ENCODE data around the gene FARS2. TPM values are rescaled to one million over a fixed set of nuclear protein-coding genes. Genes with fewer than 3 reads are reported as not detected.

Gene FARS2
- total and polyA plus RNA-seq, 2 of the 13 experiments (the other 11 are each of a cell fraction or from before 2014, with no cell fraction given): 15.4 to 26.0 TPM

DNA sequence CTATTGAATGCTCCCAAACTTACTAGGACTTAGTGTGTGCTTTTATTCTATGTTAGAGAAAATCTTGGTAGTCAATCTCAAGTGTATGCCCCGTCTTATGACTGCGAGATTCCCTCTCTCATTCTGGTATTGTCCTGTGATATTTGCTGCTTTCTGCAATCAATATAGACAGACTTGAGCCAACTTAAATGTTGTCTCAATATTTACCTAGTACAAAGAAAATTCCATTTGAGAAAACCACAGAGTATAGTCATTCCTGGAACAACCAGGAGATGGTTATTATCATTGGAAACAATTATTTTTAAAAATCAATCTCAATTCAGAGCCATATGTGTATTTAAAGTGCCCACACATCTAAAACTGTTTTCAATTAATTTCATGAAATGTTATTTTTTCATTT, 415.4 kb downstream of the FARS2 start:
- POLR2A ChIA-PET: no interaction called here

DNA sequence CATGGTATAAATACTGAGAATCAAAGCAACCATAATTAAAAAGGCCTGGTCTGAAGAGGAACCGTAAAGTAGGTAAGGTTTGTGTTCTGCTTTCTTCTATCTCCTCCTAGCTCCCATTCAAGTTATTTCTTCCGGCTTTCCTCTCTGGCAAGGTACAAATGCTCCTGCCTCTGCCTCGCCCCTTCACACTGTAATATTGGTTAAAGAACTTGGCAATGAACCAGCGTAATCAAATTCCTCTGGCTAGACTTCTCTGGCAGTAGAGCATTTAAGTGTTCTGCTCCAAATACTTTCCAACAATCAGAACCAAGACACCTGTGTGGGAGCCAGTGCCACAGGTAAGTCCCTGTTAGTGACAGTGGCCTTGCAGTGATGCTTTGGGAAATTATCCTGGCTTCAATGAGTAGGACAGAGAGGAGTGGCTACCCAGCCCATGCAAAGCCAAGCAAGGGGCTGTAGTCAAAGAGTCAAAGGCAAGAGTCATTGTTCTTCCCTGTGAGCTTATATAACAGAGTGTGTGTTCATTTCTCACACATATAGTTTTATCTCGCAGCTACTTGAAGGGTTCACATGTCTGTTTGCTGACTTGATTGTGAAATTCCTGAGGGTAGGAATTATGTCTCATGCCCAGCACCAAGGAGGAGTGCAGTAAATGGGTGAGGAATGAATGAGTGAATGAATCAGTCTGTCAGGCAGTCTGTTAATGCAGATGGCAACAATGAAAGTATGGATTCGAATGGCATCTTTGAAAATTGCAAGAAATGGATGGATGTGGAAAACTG, 416.1 kb downstream of the FARS2 start:
- CTCF ChIA-PET (ENCODE audit: low intra/inter-chr PET ratio, low total read pairs): no interaction called here
- H4K20me1 ChIP-seq (ENCODE audit: insufficient read depth, low read length): no peaks in the 10 kb centered on the region
- DNase-seq (ENCODE audit: low spot score) (no peak), ATAC-seq (no peak), FAIRE-seq (no peak)
- no peak overlapping the region for H3K4me2 ChIP-seq (ENCODE audit: low read depth, low read length)
- 95% methylated on average over 6 of the region's 6 CpGs for WGBS (ENCODE audit: low lambda C conversion rate)
- TF ChIP-seq ATF7 (IDR thresholded peaks at IDR 0.05) (no peak), ATF7 (CRISPR knock-in tag; IDR thresholded peaks at IDR 0.05) (no peak), CREM (IDR thresholded peaks at IDR 0.05) (no peak), CREM (CRISPR knock-in tag; IDR thresholded peaks at IDR 0.05) (no peak), CEBPB (IDR thresholded peaks at IDR 0.05; ENCODE audit: borderline replicate concordance, low read depth, low read length) (peak; percentile 41; the same call in 1 of the 2 replicates), ZKSCAN1 (IDR thresholded peaks at IDR 0.05; ENCODE audit: low read length) (no peak), ZNF7 (CRISPR knock-in tag; IDR thresholded peaks at IDR 0.05) (no peak), CREBL2 (CRISPR knock-in tag; IDR thresholded peaks at IDR 0.05; ENCODE audit: borderline replicate concordance) (no peak), ZNF746 (CRISPR knock-in tag; IDR thresholded peaks at IDR 0.05) (no peak)
- intact Hi-C loops (cut with micrococcal nuclease; ENCODE audit: unreplicated experiment) (no loop called here), in situ Hi-C loops (cut with HindIII; ENCODE audit: extremely low pct_ligation_motif_present, low pct_unique_long_range_greater_than_20kb) (no loop called here)
- no TSS peak for BruUV-seq (replicated peaks)
- no peak overlapping the region for H3K27ac ChIP-seq (ENCODE audit: extremely low read length, insufficient read depth, low read length)
- H3K4me3 ChIP-seq (replicated peaks in 1 of 3; ENCODE audit: insufficient read depth in 1 of 3, low read depth in 2 of 3, low read length in 3 of 3): no peak overlapping the region
- no peaks in the 10 kb centered on the region for H3K4me1 ChIP-seq (ENCODE audit: insufficient read depth, low read length)
- H3K9me3 ChIP-seq (ENCODE audit: low read length): no peaks in the 10 kb centered on the region
- no peaks in the 10 kb centered on the region for H3K36me3 ChIP-seq (replicated peaks in 1 of 2; ENCODE audit: control insufficient read depth in 1 of 2, insufficient read depth in 2 of 2, low read length in 2 of 2)
- H3K79me2 ChIP-seq (ENCODE audit: insufficient read depth, low read length): no peaks in the 10 kb centered on the region
- no peak overlapping the region for H3K9ac ChIP-seq (ENCODE audit: insufficient read depth, low read depth, low read length)
- H2AFZ ChIP-seq (ENCODE audit: low read length): no peak overlapping the region
- POLR2A ChIA-PET: no interaction called here
- no peaks in the 10 kb centered on the region for H3K27me3 ChIP-seq (ENCODE audit: control insufficient read depth in 1 of 2, insufficient read depth in 2 of 2, low read length in 2 of 2)

More for the DNA sequence above, 415.4 kb downstream of the FARS2 start:
- H3K9me3 ChIP-seq (ENCODE audit: low read length): no peaks in the 10 kb centered on the region
- no peaks in the 10 kb centered on the region for H4K20me1 ChIP-seq (ENCODE audit: insufficient read depth, low read length)
- H3K27me3 ChIP-seq (ENCODE audit: control insufficient read depth in 1 of 2, insufficient read depth in 2 of 2, low read length in 2 of 2): no peaks in the 10 kb centered on the region
- intact Hi-C loops (cut with micrococcal nuclease; ENCODE audit: unreplicated experiment): no loop called here
- H3K4me2 ChIP-seq (ENCODE audit: low read depth, low read length): no peak overlapping the region
- H3K9ac ChIP-seq (ENCODE audit: insufficient read depth, low read depth, low read length): no peak overlapping the region
- no peak for TF ChIP-seq EHMT2 (IDR thresholded peaks at IDR 0.05; ENCODE audit: borderline replicate concordance, low read depth, low read length)
- TF ChIP-seq BCL6 (CRISPR knock-in tag; IDR thresholded peaks at IDR 0.05): no peak
- no peak for TF ChIP-seq MEIS1 (CRISPR knock-in tag; IDR thresholded peaks at IDR 0.05; ENCODE audit: borderline replicate concordance)
- no peak for TF ChIP-seq RFX1 (IDR thresholded peaks at IDR 0.05)
- no peaks in the 10 kb centered on the region for H3K36me3 ChIP-seq (replicated peaks in 1 of 2; ENCODE audit: control insufficient read depth in 1 of 2, insufficient read depth in 2 of 2, low read length in 2 of 2)
- BruUV-seq (replicated peaks): no TSS peak
- no peaks in the 10 kb centered on the region for H3K79me2 ChIP-seq (ENCODE audit: insufficient read depth, low read length)
- CTCF ChIA-PET (ENCODE audit: low intra/inter-chr PET ratio, low total read pairs): no interaction called here
- FAIRE-seq: no peak
- WGBS (ENCODE audit: low lambda C conversion rate): 97% methylated on average over 2 of the region's 2 CpGs
- in situ Hi-C loops (cut with HindIII; ENCODE audit: extremely low pct_ligation_motif_present, low pct_unique_long_range_greater_than_20kb): no loop called here
- ATAC-seq: no peak
- H2AFZ ChIP-seq (ENCODE audit: low read length): no peak overlapping the region
- no peak overlapping the region for H3K27ac ChIP-seq (ENCODE audit: extremely low read length, insufficient read depth, low read length)
- no peak for DNase-seq (ENCODE audit: low spot score)
- no peaks in the 10 kb centered on the region for H3K4me1 ChIP-seq (ENCODE audit: insufficient read depth, low read length)
- H3K4me3 ChIP-seq (replicated peaks in 1 of 3; ENCODE audit: insufficient read depth in 1 of 3, low read depth in 2 of 3, low read length in 3 of 3): no peak overlapping the region

Data from HepG2 (cell line).